SH-SY5Y (cell line): Measurements from ENCODE around the gene PI4KB.

Experiments
- GATA2 ChIP-seq: IDR thresholded peaks from 2 replicates; pipeline ENCODE4 v1.6.1; 2011; ENCODE audit warnings: mild to moderate bottlenecking, low read depth, low read length
- GATA3 ChIP-seq: IDR thresholded peaks from 2 replicates; pipeline ENCODE4 v1.6.1; 2011; ENCODE audit warnings: low read depth, mild to moderate bottlenecking, low read length, moderate library complexity

DNA sequence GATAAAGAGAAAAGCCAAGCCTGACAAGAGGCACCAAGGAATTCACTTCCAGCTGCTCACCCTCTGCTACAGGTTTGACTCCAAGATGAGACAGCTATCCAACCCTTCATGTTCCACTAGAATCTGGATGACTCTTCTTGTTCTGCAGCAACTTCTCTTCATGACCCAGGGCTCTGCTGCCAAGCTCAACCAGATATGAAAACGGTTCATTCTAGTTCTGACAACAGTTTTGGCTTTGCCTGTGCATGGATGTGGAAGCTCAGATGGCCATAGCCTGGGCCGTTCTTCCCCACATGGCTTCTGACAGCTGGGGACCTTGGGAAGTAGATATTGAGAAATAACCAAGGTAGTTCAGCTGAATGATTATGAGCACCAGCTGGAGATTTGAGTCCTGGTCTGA is 13.7 kb downstream of the PI4KB start:
- no peak for TF ChIP-seq GATA2
- TF ChIP-seq GATA3, result no peak
